Activated CD4-positive, alpha-beta T cell treated with anti-CD3 and anti-CD28 coated beads, Interleukin-2, amount 50 U/mL, for 24 hours (primary cell): Measurements from ENCODE around the gene OAS1.
"Not testable (repeated sequence)": the region's sequence is repeated elsewhere in the genome, so short reads cannot be mapped to it uniquely, and the experiment has no call there.

Experiments used
- DNase-seq, 2 donors: peaks; one replicate each; pipeline ENCODE4 v3.0.0-alpha.2; 2020; ENCODE audit warnings: low read depth in 1 of 2, low spot score in 1 of 2

OAS1 gene

GRCh38 chr12:112900298-112901145 lies 6.2 kb upstream of the OAS1 start:
- peak in 1 of 2 donors; percentile 30 for DNase-seq

- no peak for DNase-seq
These were observed 5.5 kb upstream of the OAS1 start for GRCh38 chr12:112901271-112901670.

DNA sequence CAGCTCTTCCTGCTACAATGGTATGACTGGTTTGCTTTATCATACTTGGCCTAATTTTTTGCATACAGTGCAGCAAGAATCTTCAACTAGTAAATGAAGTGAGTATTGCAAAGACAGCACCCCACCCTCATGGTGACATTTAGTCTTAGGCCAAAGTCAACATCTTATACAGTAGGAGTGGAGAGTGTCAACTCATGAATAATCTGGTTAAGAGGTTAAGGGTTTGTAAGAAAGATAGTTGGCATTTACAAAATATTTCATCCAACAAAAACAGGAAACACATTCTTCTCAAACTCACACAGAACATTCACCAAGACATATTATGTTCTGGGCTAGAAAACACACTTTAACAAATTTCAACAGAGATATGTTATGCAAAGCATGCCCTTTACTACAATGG lies 2.2 kb upstream of the OAS1 start:
- no peak for DNase-seq

DNA sequence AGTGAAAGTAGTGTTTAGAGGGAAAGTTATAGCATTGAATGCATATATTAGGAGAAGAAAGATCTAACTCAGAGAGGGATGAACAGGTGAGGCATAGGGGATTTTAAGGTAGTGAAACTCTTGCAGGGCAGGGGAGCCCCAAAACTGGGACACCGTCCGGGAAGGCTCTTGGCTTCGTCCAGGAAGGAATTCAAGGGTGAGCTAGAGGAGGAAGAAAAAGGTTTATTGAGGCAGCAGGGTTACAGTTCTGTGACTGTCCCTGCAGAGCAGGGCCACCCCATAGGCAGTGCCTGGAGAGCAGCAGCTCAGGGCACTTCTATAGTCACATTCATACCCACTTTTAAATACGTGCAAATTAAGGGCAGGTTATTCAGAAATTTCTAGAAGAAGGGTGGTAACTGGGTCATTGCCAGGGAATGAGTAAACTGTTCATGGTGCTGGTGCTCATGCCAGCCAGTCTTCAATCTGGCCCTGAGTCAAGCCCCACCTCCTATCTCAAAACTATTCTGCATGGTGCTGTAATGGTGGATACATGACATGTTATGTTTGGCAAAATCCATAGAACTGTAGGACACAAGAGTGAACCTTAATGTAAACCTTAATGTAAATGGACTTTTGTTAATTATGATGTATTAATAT lies 1.2 kb upstream of the OAS1 start:
- no peak for DNase-seq

GRCh38 chr12:112907415-112908157 lies 824 bp downstream of the OAS1 start:
- DNase-seq, result no peak

GRCh38 chr12:112908548-112908947 lies 1.8 kb downstream of the OAS1 start:
- peak in 1 of 2 donors; percentile 7 for DNase-seq

DNA sequence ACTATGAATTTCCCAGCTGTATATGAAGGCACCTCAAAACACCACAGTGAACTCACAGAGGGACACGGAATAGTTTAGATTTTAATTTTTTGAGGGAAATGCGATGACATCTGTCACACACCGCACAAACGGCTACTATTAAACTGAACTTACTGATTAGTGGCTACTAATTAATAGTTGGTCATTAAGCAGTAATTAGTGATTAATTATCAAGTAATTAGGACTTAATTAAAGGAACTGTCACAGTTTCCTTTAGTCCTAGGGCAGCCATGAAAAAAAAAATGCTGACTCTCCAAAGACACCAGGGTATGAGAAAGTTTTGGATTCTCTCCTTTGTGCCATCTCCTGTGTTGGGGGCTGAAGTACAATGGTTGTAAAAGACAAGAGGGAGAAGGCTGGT lies 2.9 kb downstream of the OAS1 start:
- DNase-seq, result no peak

GRCh38 chr12:112913038-112913688 lies 6.4 kb downstream of the OAS1 start:
- no peak for DNase-seq

DNA sequence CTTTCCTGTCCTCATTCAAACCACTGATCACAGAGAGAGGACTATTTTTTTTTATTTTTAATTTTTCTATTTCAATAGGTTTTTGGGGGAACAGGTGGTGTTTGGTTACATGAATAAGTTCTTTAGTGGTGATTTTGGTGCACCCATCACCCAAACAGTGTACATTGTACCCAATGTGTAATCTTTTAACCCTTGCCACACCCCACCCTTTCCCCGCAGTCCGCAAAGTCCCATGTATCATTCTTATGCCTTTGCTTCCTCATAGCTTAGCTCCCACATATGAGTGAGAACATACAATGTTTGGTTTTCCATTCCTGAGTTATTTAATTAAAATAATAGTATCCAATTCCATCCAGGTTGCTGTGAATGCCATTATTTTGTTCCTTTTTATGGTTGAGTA lies 7.1 kb downstream of the OAS1 start:
- not testable (repeated sequence) for DNase-seq

GRCh38 chr12:112916270-112916669 lies 9.5 kb downstream of the OAS1 start:
- DNase-seq, result no peak

GRCh38 chr12:112919121-112919520 lies 12.4 kb downstream of the OAS1 start:
- no peak for DNase-seq

DNA sequence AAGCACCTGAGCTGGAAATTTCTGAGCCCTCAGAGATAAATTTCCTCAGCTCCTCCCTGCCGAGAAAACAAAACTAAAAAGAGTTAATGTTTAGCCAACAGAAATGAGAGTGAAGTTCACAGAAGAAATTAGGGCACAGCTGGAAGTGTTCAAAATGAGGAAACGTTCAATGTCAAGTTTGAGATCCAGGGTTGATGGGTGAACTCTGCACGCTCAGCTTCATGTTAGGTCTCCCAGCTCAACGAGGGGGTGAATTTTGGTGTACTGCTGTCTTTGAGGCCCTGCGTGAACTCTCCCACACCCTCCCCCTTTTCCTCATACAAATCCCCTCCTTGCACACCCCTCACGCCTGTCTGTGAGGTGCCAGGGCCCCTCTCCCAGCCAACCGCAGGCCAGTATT lies 18.2 kb downstream of the OAS1 start:
- DNase-seq, result no peak

DNA sequence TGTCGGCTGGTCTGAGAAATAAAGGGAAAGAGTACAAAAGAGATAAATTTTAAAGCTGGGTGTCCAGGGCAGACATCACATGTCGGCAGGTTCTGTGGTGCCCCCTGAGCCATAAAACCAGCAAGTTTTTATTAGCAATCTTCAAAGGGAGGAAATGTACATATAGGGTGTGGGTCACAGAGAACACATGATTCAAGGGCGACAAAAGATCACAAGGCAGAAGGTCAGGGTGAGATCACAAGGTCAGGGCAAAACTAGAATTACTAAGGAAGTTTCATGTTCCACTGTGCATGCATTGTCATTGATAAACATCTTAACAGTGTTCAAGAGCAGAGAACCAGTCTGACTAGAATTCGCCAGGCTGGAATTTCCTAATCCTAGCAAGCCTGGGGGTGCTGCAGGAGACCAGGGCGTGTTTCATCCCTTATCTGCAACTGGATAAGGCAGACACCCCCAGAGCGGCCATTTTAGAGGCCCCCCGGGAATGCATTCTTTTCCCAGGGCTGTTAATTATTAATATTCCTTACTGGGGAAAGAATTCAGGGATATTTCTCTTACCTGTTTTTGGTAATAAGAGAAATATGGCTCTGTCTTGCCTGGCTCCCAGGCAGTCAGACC lies 19.8 kb downstream of the OAS1 start:
- DNase-seq, result not testable (repeated sequence)

DNA sequence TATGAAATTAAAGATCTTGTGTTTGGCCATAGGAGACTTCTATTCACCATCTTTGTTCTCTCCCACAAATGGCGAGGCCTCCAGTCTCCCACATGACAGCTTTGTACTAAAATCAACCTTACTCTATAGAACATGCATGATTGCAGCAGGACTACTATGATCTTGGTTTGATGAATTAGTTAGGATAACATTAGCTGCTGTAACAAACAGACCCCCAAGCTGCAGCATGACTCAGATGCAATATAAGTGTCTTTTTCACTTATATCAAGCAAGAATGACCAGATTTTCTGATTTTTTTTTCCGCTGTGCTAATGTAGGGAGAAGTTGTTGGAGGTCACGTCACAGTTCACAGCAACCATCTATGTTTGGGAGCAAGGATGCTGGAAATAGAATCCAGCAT lies 20.7 kb downstream of the OAS1 start:
- no peak for DNase-seq

DNA sequence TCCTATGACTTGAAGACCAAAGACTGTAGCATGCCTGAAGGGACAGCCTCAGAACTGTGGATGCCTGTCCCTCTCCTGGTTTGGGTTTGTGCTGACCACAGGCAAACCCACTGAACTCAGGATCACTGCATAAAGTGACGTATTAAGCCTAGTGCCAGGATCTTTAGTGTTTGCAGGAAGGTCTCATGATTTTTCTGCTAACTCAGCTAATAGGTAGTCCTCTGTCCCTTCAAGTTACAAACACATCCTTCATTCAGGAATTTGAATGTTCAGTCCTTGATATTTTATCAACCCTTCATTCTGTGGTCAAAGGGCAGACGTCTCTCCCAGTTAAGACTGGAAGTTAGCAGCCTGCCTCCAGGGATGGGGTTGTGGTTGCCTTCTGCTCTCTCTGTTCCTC lies 21.2 kb downstream of the OAS1 start:
- DNase-seq, result no peak

DNA sequence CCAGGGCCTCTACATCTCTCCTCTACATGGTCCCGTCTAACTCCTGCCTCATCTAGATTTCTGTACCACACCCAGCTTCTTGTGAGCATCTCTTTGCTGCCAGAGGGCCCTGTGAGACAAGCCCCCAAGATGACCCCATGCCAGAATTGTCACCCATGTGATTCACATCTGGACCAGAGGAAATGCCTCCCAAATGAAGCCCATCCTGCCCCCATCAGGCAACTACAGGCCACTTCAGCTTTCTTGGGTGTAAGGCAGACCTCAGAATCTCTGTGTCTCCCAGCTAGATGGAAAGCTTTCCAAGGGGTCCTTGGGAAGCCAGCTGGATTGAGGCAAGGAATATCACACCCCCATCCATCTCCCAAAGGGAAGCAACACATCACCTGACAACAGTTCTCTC lies 22.2 kb downstream of the OAS1 start:
- DNase-seq, result no peak

DNA sequence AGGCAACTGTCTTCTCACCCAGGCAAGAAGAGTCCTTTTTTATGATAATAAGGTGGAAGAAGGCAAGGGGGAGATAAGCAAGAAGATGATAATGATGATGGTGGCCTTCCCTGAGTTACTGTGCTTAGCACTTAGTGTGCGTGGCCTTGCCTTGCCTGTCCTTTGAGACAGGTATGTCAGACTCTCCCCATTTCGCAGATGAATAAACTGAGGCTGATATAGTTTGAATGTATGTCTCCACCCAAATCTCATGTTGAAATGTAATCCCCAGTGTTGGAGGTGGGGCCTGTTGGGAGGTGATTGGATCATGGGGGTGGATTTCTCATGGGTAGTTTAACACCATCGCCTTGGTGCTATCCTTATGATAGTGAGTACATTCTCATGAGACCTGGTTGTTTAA lies 23.0 kb downstream of the OAS1 start:
- DNase-seq, result no peak

GRCh38 chr12:112930350-112930749 lies 23.6 kb downstream of the OAS1 start:
- DNase-seq, result no peak

GRCh38 chr12:112932485-112933128 lies 25.8 kb downstream of the OAS1 start:
- DNase-seq, result no peak

GRCh38 chr12:112933129-112933505 lies 26.4 kb downstream of the OAS1 start:
- no peak for DNase-seq

DNA sequence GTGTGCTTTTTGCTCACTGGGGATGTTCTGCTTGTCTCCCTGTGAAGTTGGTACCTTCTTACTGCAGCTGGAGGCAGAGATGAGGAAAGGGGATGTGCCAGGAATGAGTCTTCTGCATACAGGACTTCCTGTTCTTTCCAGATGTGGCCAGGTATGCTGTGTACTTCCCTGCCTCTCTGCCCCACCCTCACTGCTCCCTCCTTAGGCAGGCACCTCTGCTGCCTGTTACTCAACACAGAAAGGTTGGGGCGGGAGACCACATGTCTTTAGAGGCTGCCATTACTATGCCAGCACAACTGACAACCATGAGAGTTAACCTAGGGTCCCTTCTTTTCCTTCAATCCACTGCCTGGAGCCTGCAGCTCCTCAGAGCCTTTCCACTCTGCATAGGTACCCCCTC lies 29.5 kb downstream of the OAS1 start:
- DNase-seq, result no peak
